HepG2 (cell line): ENCODE measurements around the gene PPP1R13L. TPM values are rescaled to one million over a fixed set of nuclear protein-coding genes. Genes with fewer than 3 reads are reported as not detected.

ENCODE experiments used
- CSRNP2 ChIP-seq: sonication (generic); formaldehyde crosslinking; conservative IDR thresholded peaks from 2 replicates; pipeline ENCODE4 v1.8.0; 2022; ENCODE audit warnings: low read depth, missing genetic modification reagents
- DRAP1 ChIP-seq: IDR thresholded peaks from 2 replicates; pipeline ENCODE4 v1.6.1; 2016; ENCODE audit warnings: missing genetic modification reagents, missing compliant biosample characterization
- FIP1L1 ChIP-seq: fragments of 200-400 bp; formaldehyde crosslinking; IDR thresholded peaks from 2 replicates; pipeline ENCODE4 v1.6.1; 2018; ENCODE audit warnings: low read depth, mild to moderate bottlenecking, low read length, moderate library complexity, borderline replicate concordance; ENCODE audit not compliant: insufficient read depth
- GTF2F1 ChIP-seq: fragments of 150-350 bp; IDR thresholded peaks from 2 replicates; pipeline ENCODE4 v1.6.1; 2014; ENCODE audit warnings: low read length
- HDAC1 ChIP-seq: sonication (generic); formaldehyde crosslinking; IDR thresholded peaks from 2 replicates; pipeline ENCODE4 v1.5.1; 2020; ENCODE audit warnings: mild to moderate bottlenecking, missing genetic modification reagents
- HIVEP1 ChIP-seq: sonication (generic); formaldehyde crosslinking; IDR thresholded peaks from 2 replicates; pipeline ENCODE4 v1.4.0; 2020; ENCODE audit warnings: mild to moderate bottlenecking, missing genetic modification reagents
- HMG20B ChIP-seq: conservative IDR thresholded peaks from 2 replicates; pipeline ENCODE4 v1.6.1; 2016; ENCODE audit warnings: missing genetic modification reagents, missing compliant biosample characterization
- HNRNPK ChIP-seq: fragments of 200-400 bp; formaldehyde crosslinking; IDR thresholded peaks from 2 replicates; pipeline ENCODE4 v1.6.1; 2018; ENCODE audit warnings: low read length, low read depth, moderate library complexity, mild to moderate bottlenecking; ENCODE audit not compliant: poor library complexity, severe bottlenecking
- NAIF1 ChIP-seq: sonication (generic); formaldehyde crosslinking; IDR thresholded peaks from 2 replicates; pipeline ENCODE4 v1.5.0; 2020; ENCODE audit warnings: mild to moderate bottlenecking, missing genetic modification reagents, borderline replicate concordance
- SMARCE1 ChIP-seq: fragments of 450-650 bp; IDR thresholded peaks from 2 replicates; pipeline ENCODE4 v1.6.1; 2017; ENCODE audit warnings: borderline replicate concordance
- TCF7L2 ChIP-seq: IDR thresholded peaks from 2 replicates; pipeline ENCODE4 v1.6.1; 2011; ENCODE audit warnings: mild to moderate bottlenecking, low read depth, low read length, moderate library complexity
- ZFAT ChIP-seq: sonication (generic); formaldehyde crosslinking; conservative IDR thresholded peaks from 2 replicates; pipeline ENCODE4 v1.8.1; 2023; ENCODE audit warnings: missing genetic modification reagents, inconsistent platforms
- ZNF230 ChIP-seq: sonication (generic); formaldehyde crosslinking; IDR thresholded peaks from 2 replicates; pipeline ENCODE4 v1.4.0; 2020; ENCODE audit warnings: mild to moderate bottlenecking, missing genetic modification reagents
- ZNF326 ChIP-seq: sonication (generic); formaldehyde crosslinking; IDR thresholded peaks from 2 replicates; pipeline ENCODE4 v1.4.0; 2020; ENCODE audit warnings: missing genetic modification reagents, borderline replicate concordance
- ZNF33B ChIP-seq: sonication (generic); formaldehyde crosslinking; IDR thresholded peaks from 2 replicates; pipeline ENCODE4 v1.5.1; 2020; ENCODE audit warnings: mild to moderate bottlenecking, missing genetic modification reagents
- ZNF382 ChIP-seq: sonication (generic); formaldehyde crosslinking; IDR thresholded peaks from 2 replicates; pipeline ENCODE4 v1.5.0; 2020; ENCODE audit warnings: missing genetic modification reagents, mild to moderate bottlenecking, borderline replicate concordance
- ZNF407 ChIP-seq: sonication (generic); formaldehyde crosslinking; IDR thresholded peaks from one replicate; pipeline ENCODE4 v1.5.1; 2020; ENCODE audit warnings: mild to moderate bottlenecking, missing genetic modification reagents; ENCODE audit errors: not compliant biosample characterization
- ZNF530 ChIP-seq: sonication (generic); formaldehyde crosslinking; IDR thresholded peaks from 2 replicates; pipeline ENCODE4 v1.5.0; 2020; ENCODE audit warnings: low read depth, mild to moderate bottlenecking, missing genetic modification reagents
- ZNF552 ChIP-seq: sonication (generic); formaldehyde crosslinking; IDR thresholded peaks from 2 replicates; pipeline ENCODE4 v1.9.0; 2022; ENCODE audit warnings: missing genetic modification reagents, mild to moderate bottlenecking, borderline replicate concordance
- ZNF572 ChIP-seq: sonication (generic); formaldehyde crosslinking; IDR thresholded peaks from 2 replicates; pipeline ENCODE4 v1.5.1; 2020; ENCODE audit warnings: mild to moderate bottlenecking, missing genetic modification reagents
- ZNF878 ChIP-seq: sonication (generic); formaldehyde crosslinking; IDR thresholded peaks from 2 replicates; pipeline ENCODE4 v1.8.1; 2023; ENCODE audit warnings: mild to moderate bottlenecking, missing genetic modification reagents, moderate library complexity
- polyA plus RNA-seq, 8 experiments: library from polyadenylated mRNA; depleted of rRNA in 3 of 8; stranded (reverse) in 7 of 8; unstranded in 1 of 8; fragments of >200 nt; fragmentation: Illumina TruSeq in 4 of 8; extraction: Trizol in 4 of 8; gene quantifications; 2 replicates each; pipeline versions ENCODE4 v1.2.1 to v1.2.3, GENCODE V29; 2011 to 2016; ENCODE audit warnings: low read depth in 4 of 8, missing spikeins in 1 of 8, mixed read lengths in 1 of 8; ENCODE audit not compliant: insufficient read depth in 1 of 8
- total RNA-seq, 5 experiments: library from RNA; depleted of rRNA; stranded (reverse); fragments of >200 nt; fragmentation: Illumina TruSeq; extraction: Trizol; gene quantifications; 2 replicates each; pipeline ENCODE4 v1.2.3, GENCODE V29; 2016; ENCODE audit warnings: low read depth in 1 of 5

The PPP1R13L gene
- total and polyA plus RNA-seq, 2 of the 13 experiments (the other 11 are each of a cell fraction or from before 2014, with no cell fraction given), result 1.3 to 6.6 TPM

- TF ChIP-seq ZNF407 (CRISPR knock-in tag) (no peak), HNRNPK (peak; percentile 41), SMARCE1 (no peak), CSRNP2 (CRISPR knock-in tag) (no peak), HMG20B (CRISPR knock-in tag) (no peak), GTF2F1 (no peak), ZNF382 (CRISPR knock-in tag) (no peak), ZNF878 (no peak), NAIF1 (CRISPR knock-in tag) (no peak), HDAC1 (CRISPR knock-in tag) (no peak), DRAP1 (CRISPR knock-in tag) (no peak), ZNF530 (CRISPR knock-in tag) (no peak), ZNF572 (CRISPR knock-in tag) (no peak), ZNF230 (CRISPR knock-in tag) (no peak), ZFAT (CRISPR knock-in tag) (no peak), ZNF326 (CRISPR knock-in tag) (no peak), HIVEP1 (CRISPR knock-in tag) (no peak), ZNF552 (CRISPR knock-in tag) (no peak), ZNF33B (CRISPR knock-in tag) (no peak), FIP1L1 (no peak), TCF7L2 (no peak)
Measured at GRCh38 chr19:45346449-45346848, 58.4 kb downstream of the PPP1R13L start (continued).
